22Rv1 (cell line): ENCODE measurements around the gene MTREX.

ENCODE experiments used
- ZFX ChIP-seq: fragments of 450-650 bp; IDR thresholded peaks from 2 replicates; pipeline ENCODE4 v1.6.1; 2017; ENCODE audit warnings: antibody characterized with exemption, borderline replicate concordance
- TF ChIP-seq, protein P1 (sequence below): fragments of 450-650 bp; IDR thresholded peaks from 2 replicates; pipeline ENCODE4 v1.5.1; 2017; ENCODE audit warnings: mild to moderate bottlenecking

DNA sequence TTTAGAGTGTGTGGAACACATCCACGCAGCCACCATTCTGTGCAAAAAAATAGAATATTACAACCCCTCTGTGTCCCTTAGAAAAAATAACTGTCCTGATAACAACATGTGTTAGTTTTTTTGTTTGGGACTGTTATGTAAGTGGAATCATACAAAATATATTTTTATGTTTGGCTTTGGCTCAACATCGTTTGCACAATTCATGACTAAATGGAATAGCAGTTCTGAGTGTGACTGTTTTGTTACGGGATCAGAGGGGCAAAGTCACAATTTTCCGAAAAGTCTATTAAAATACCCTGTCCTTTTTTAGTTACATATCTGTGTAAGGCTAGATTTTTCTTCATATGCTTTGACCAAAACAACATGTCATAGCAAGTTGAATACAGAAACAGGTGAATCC, 12.8 kb downstream of the MTREX start:
- TF ChIP-seq, protein P1, sequence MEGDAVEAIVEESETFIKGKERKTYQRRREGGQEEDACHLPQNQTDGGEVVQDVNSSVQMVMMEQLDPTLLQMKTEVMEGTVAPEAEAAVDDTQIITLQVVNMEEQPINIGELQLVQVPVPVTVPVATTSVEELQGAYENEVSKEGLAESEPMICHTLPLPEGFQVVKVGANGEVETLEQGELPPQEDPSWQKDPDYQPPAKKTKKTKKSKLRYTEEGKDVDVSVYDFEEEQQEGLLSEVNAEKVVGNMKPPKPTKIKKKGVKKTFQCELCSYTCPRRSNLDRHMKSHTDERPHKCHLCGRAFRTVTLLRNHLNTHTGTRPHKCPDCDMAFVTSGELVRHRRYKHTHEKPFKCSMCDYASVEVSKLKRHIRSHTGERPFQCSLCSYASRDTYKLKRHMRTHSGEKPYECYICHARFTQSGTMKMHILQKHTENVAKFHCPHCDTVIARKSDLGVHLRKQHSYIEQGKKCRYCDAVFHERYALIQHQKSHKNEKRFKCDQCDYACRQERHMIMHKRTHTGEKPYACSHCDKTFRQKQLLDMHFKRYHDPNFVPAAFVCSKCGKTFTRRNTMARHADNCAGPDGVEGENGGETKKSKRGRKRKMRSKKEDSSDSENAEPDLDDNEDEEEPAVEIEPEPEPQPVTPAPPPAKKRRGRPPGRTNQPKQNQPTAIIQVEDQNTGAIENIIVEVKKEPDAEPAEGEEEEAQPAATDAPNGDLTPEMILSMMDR, result no peak
- no peak for TF ChIP-seq ZFX
